ENCODE data around the gene FNDC10. TPM values are rescaled to one million over a fixed set of nuclear protein-coding genes. Genes with fewer than 3 reads are reported as not detected.
A peak's percentile ranks its signal among the peaks of the same experiment; 100 is the strongest.
"Not testable (repeated sequence)": the region's sequence is repeated elsewhere in the genome, so short reads cannot be mapped to it uniquely, and the experiment has no call there.

FNDC10 gene
- total RNA-seq, 6 donors from 2014 or later, result 8.7 to 21.0 (median 12.4) TPM

DNA sequence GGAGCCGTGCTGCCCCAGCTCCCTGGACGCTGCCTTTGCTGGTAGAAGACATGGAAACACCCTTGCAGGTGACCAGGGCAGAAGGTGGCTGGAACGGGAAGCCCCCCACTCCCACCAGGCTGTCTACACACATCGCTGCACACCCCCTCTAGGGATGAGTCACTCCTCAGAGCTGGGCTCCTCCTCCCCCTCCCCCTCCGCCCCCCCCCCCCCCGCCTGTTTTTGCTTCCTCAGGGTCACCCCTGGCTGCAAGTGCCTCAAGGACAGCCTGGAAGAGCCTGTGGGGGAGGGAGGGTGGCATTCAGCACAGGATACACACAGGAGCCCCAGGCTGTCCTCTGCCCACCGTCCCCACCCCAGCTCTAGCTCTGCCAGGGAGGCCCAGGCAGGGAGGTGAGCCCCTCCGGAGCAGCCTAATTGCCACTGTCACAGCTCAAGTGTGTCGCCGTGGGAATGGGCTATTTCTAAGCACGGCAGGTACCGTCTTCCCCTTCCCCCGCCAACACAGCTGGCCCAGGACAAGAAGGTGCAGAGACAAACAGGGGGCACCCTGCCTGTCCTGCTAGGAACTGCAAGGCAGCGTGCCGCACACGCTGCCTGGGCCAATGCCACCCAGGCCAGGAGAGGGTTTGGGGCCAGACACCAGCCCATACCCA is 2.5 kb downstream of the FNDC10 start:
- Histone ChIP-seq H3K27ac (no peak overlapping the region), H3K4me1 (peaks cover 12 to 25% (median 19%) of the 10 kb centered on the region in 4 donors), H3K27me3 (peaks cover 0 to 4% (median 1%) of the 10 kb centered on the region in 4 donors), H3K4me3 (no peak overlapping the region), H3K9me3 (no peaks in the 10 kb centered on the region), H3K36me3 (no peaks in the 10 kb centered on the region)
- no peak for ATAC-seq (ENCODE audit: low FRiP score in 2 of 2)
- TF ChIP-seq EP300 (IDR thresholded peaks at IDR 0.05) (no peak), POLR2AphosphoS5 (IDR thresholded peaks at IDR 0.05) (no peak)
- TF ChIP-seq, protein P1, sequence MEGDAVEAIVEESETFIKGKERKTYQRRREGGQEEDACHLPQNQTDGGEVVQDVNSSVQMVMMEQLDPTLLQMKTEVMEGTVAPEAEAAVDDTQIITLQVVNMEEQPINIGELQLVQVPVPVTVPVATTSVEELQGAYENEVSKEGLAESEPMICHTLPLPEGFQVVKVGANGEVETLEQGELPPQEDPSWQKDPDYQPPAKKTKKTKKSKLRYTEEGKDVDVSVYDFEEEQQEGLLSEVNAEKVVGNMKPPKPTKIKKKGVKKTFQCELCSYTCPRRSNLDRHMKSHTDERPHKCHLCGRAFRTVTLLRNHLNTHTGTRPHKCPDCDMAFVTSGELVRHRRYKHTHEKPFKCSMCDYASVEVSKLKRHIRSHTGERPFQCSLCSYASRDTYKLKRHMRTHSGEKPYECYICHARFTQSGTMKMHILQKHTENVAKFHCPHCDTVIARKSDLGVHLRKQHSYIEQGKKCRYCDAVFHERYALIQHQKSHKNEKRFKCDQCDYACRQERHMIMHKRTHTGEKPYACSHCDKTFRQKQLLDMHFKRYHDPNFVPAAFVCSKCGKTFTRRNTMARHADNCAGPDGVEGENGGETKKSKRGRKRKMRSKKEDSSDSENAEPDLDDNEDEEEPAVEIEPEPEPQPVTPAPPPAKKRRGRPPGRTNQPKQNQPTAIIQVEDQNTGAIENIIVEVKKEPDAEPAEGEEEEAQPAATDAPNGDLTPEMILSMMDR (IDR thresholded peaks at IDR 0.05), result peak in 3 of 6 experiments; percentile 13 to 53 (median 24)
- no peak for DNase-seq
- 19 to 35% methylated on average over 7 to 10 of the region's 16 CpGs for WGBS, 2 donors

DNA sequence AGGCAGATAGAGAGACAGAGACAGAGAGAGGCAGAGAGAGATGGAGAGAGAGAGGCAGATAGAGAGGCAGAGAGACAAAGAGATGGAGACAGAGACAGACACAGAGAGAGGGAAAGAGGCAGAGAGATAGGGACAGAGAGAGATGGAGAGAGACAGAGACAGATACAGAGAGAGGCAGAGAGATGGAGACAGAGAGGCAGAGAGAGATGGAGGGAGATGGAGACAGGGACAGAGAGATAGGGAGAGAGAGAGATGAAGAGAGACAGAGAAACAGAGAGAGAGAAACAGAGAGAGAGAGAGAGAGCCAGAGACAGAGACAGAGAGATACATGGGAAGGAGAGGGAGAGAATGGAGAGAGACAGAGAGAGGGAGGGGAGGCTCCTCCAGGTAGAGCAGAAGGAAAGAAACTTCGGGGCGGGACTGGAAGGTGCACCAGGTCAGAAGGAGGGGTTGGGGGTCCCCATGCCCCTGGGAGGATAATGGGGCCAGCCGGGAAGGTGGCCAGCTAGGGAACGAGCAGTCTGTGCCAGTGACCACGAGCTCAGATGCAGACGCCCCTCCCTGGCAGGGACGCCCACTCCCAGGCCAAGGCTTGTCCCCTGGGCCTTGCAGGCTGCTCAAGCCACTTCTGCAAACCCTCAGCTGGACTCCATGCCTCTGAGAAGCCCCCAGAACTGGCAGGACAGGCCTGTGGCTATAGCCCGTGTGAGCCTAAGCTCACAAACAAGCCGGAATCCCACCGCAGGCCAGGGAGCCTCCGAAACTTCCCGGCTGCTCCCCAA is 3.3 kb downstream of the FNDC10 start:
- H3K27me3 ChIP-seq, result peaks cover 0 to 4% (median 1%) of the 10 kb centered on the region in 4 donors

DNA sequence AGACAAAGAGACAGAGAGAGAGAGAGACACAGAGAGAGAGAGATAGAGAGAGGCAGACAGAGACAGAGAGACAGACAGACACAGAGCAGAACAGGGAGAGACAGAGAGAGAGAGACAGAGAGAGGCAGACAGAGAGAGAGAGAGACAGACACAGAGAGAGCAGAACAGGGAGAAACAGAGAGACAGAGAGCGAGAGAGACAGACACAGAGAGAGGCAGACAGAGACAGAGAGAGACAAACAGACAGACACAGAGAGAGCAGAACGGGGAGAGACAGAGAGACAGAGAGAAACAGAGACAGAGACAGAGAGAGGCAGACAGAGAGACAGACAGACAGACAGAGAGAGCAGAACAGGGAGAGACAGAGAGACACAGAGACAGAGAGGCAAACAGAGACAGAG is 4.6 kb downstream of the FNDC10 start:
- WGBS, 2 donors, result 77 to 84% methylated on average over 2 of the region's 2 CpGs
- not testable (repeated sequence) for H3K27me3 ChIP-seq; H3K27ac ChIP-seq; H3K4me3 ChIP-seq; DNase-seq; ATAC-seq (ENCODE audit: low FRiP score in 2 of 2); H3K9me3 ChIP-seq; H3K36me3 ChIP-seq
- H3K4me1 ChIP-seq, result peaks cover 9 to 19% (median 11%) of the 10 kb centered on the region in 4 donors

More for the DNA sequence above, 3.3 kb downstream of the FNDC10 start:
- TF ChIP-seq, protein P1 (IDR thresholded peaks at IDR 0.05), result no peak
- TF ChIP-seq POLR2AphosphoS5 (IDR thresholded peaks at IDR 0.05), result no peak
- TF ChIP-seq EP300 (IDR thresholded peaks at IDR 0.05), result no peak
- TF ChIP-seq POLR2A (IDR thresholded peaks at IDR 0.05), result no peak
- 41 to 54% methylated on average over 7 to 11 of the region's 12 CpGs for WGBS, 2 donors
- Histone ChIP-seq H3K4me1 (peaks cover 12 to 25% (median 19%) of the 10 kb centered on the region in 4 donors), H3K9me3 (no peaks in the 10 kb centered on the region), H3K4me3 (no peak overlapping the region), H3K36me3 (no peaks in the 10 kb centered on the region), H3K27ac (no peak overlapping the region)
- DNase-seq (peak in 1 of 2 donors; percentile 43), ATAC-seq (ENCODE audit: low FRiP score in 2 of 2) (no peak)

DNA sequence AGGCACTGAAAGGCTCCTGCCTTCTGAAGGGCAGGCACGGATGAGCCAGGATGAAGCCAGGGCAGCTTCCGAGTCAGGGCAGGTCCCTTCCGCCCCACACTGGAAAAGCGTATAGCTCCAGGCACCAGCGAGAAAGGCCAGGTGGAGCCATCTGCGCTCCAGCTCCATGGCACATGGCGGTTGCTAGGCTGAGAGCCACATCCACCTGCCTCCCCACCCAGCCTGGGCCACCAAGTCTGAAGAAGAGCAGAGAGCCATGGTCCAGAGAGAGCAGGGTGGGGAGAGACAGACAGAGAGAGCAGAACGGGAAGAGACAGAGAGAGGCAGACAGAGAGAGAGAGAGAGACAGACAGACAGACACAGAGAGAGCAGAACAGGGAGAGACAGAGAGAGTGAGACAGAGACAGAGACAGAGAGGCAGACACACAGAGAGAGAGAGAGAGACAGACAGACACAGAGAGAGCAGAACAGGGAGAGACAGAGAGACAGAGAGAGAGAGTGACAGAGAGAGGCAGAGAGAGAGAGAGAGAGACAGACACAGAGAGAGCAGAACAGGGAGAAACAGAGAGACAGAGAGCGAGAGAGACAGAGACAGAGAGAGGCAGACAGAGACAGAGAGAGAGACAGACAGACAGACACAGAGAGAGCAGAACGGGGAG is 5.2 kb downstream of the FNDC10 start:
- H3K4me3 ChIP-seq, result no peak overlapping the region
- peaks cover 0 to 4% (median 1%) of the 10 kb centered on the region in 4 donors for H3K27me3 ChIP-seq
- no peak for ATAC-seq (ENCODE audit: low FRiP score in 2 of 2)
- TF ChIP-seq POLR2A (IDR thresholded peaks at IDR 0.05) (no peak), EP300 (IDR thresholded peaks at IDR 0.05) (no peak), POLR2AphosphoS5 (IDR thresholded peaks at IDR 0.05) (no peak)
- TF ChIP-seq, protein P1 (IDR thresholded peaks at IDR 0.05), result no peak
- WGBS, 2 donors, result 62 to 72% methylated on average over 7 to 10 of the region's 10 CpGs
- H3K4me1 ChIP-seq, result peaks cover 7 to 15% (median 9%) of the 10 kb centered on the region in 4 donors
- H3K9me3 ChIP-seq, result no peaks in the 10 kb centered on the region
- no peak for DNase-seq
- H3K27ac ChIP-seq, result no peak overlapping the region
- no peaks in the 10 kb centered on the region for H3K36me3 ChIP-seq

Data from upper lobe of left lung (tissue), 6 donors.